HepG2 (cell line): ENCODE measurements around the gene PLEKHB2. TPM values are rescaled to one million over a fixed set of nuclear protein-coding genes. Genes with fewer than 3 reads are reported as not detected.

ENCODE experiments used
- ATF1 ChIP-seq: IDR thresholded peaks from 2 replicates; pipeline ENCODE4 v1.6.1; 2016; ENCODE audit warnings: mild to moderate bottlenecking, control low read depth
- CREB3 ChIP-seq: sonication (generic); formaldehyde crosslinking; IDR thresholded peaks from 2 replicates; pipeline ENCODE4 v1.5.0; 2020; ENCODE audit warnings: missing genetic modification reagents
- DNMT3B ChIP-seq: conservative IDR thresholded peaks from 2 replicates; pipeline ENCODE4 v1.6.1; 2016; ENCODE audit warnings: missing biosample characterization, control low read depth
- FOXM1 ChIP-seq: sonication (generic); formaldehyde crosslinking; IDR thresholded peaks from 2 replicates; pipeline ENCODE4 v1.5.0; 2020; ENCODE audit warnings: missing genetic modification reagents
- GATA4 ChIP-seq: sonication (generic); IDR thresholded peaks from 2 replicates; pipeline ENCODE4 v1.6.1; 2016; ENCODE audit warnings: antibody characterized with exemption, low read depth, borderline replicate concordance
- GATAD1 ChIP-seq: IDR thresholded peaks from 2 replicates; pipeline ENCODE4 v1.6.1; 2016; ENCODE audit warnings: missing genetic modification reagents, missing compliant biosample characterization
- HNRNPLL ChIP-seq: fragments of 200-400 bp; formaldehyde crosslinking; IDR thresholded peaks from 2 replicates; pipeline ENCODE4 v1.6.1; 2017; ENCODE audit warnings: mild to moderate bottlenecking, low read depth, low read length; ENCODE audit not compliant: poor library complexity, severe bottlenecking
- KLF12 ChIP-seq: sonication (generic); formaldehyde crosslinking; IDR thresholded peaks from 2 replicates; pipeline ENCODE4 v1.4.0; 2020; ENCODE audit warnings: missing genetic modification reagents, borderline replicate concordance
- MIER2 ChIP-seq: IDR thresholded peaks from 2 replicates; pipeline ENCODE4 v1.6.1; 2016; ENCODE audit warnings: missing biosample characterization, missing genetic modification reagents
- NR0B2 ChIP-seq: sonication (generic); formaldehyde crosslinking; IDR thresholded peaks from 2 replicates; pipeline ENCODE4 v1.4.0; 2020; ENCODE audit warnings: mild to moderate bottlenecking, missing genetic modification reagents
- RBAK ChIP-seq: sonication (generic); formaldehyde crosslinking; IDR thresholded peaks from 2 replicates; pipeline ENCODE4 v1.5.1; 2020; ENCODE audit warnings: mild to moderate bottlenecking, missing genetic modification reagents
- SATB2 ChIP-seq: sonication (generic); formaldehyde crosslinking; IDR thresholded peaks from 2 replicates; pipeline ENCODE4 v1.5.0; 2020; ENCODE audit warnings: missing genetic modification reagents
- TARDBP ChIP-seq: sonication (generic); formaldehyde crosslinking; IDR thresholded peaks from 2 replicates; pipeline ENCODE4 v1.8.0; 2022; ENCODE audit warnings: mild to moderate bottlenecking, missing genetic modification reagents
- ZBTB40 ChIP-seq, 2 experiments: fragments of 450-650 bp in 1 of 2; sonication (generic) in 1 of 2; formaldehyde crosslinking in 1 of 2; IDR thresholded peaks; 2 replicates each; pipeline versions ENCODE4 v1.6.1 to v1.8.0; 2016 to 2022; ENCODE audit warnings: antibody characterized with exemption in 1 of 2, mild to moderate bottlenecking in 1 of 2, missing genetic modification reagents in 1 of 2
- ZFP82 ChIP-seq: sonication (generic); formaldehyde crosslinking; IDR thresholded peaks from 2 replicates; pipeline ENCODE4 v1.5.1; 2020; ENCODE audit warnings: mild to moderate bottlenecking, missing genetic modification reagents, borderline replicate concordance
- ZNF143 ChIP-seq: sonication (generic); formaldehyde crosslinking; IDR thresholded peaks from 2 replicates; pipeline ENCODE4 v1.4.0; 2020; ENCODE audit warnings: missing genetic modification reagents
- ZNF430 ChIP-seq: sonication (generic); formaldehyde crosslinking; IDR thresholded peaks from 2 replicates; pipeline ENCODE4 v1.9.0; 2021; ENCODE audit warnings: mild to moderate bottlenecking, missing genetic modification reagents
- ZNF567 ChIP-seq: sonication (generic); formaldehyde crosslinking; IDR thresholded peaks from 2 replicates; pipeline ENCODE4 v1.8.1; 2023; ENCODE audit warnings: mild to moderate bottlenecking, missing genetic modification reagents, borderline replicate concordance
- ZNF883 ChIP-seq: sonication (generic); formaldehyde crosslinking; IDR thresholded peaks from 2 replicates; pipeline ENCODE4 v1.5.1; 2020; ENCODE audit warnings: mild to moderate bottlenecking, missing genetic modification reagents; ENCODE audit errors: not compliant biosample characterization
- polyA plus RNA-seq, 8 experiments: library from polyadenylated mRNA; depleted of rRNA in 3 of 8; stranded (reverse) in 7 of 8; unstranded in 1 of 8; fragments of >200 nt; fragmentation: Illumina TruSeq in 4 of 8; extraction: Trizol in 4 of 8; gene quantifications; 2 replicates each; pipeline versions ENCODE4 v1.2.1 to v1.2.3, GENCODE V29; 2011 to 2016; ENCODE audit warnings: low read depth in 4 of 8, missing spikeins in 1 of 8, mixed read lengths in 1 of 8; ENCODE audit not compliant: insufficient read depth in 1 of 8
- total RNA-seq, 5 experiments: library from RNA; depleted of rRNA; stranded (reverse); fragments of >200 nt; fragmentation: Illumina TruSeq; extraction: Trizol; gene quantifications; 2 replicates each; pipeline ENCODE4 v1.2.3, GENCODE V29; 2016; ENCODE audit warnings: low read depth in 1 of 5

Gene PLEKHB2
- total and polyA plus RNA-seq, 2 of the 13 experiments (the other 11 are each of a cell fraction or from before 2014, with no cell fraction given) = 73.0 to 78.9 TPM

GRCh38 chr2:131093006-131093695, 12.0 kb upstream of the PLEKHB2 start, which contains the start of gene FAM168B (continued):
- TF ChIP-seq RBAK (no peak), ZFP82 (peak; percentile 95), ZNF567 (no peak), ZNF430 (no peak), DNMT3B (no peak), TARDBP (CRISPR knock-in tag) (peak; percentile 17; the same call in 1 of the 2 replicates), ZBTB40 (IDR thresholded peaks at IDR 0.05) (no peak), ZBTB40 (CRISPR knock-in tag; IDR thresholded peaks at IDR 0.05) (no peak; the same call in 1 of the 2 replicates), MIER2 (CRISPR knock-in tag) (no peak), ZNF883 (CRISPR knock-in tag) (peak; percentile 65), HNRNPLL (peak; percentile 97), NR0B2 (no peak), ZNF143 (CRISPR knock-in tag) (no peak; the same call in 1 of the 2 replicates), SATB2 (0 out of 2 replicates have a peak, but pooled peaks have one; percentile 20), GATAD1 (CRISPR knock-in tag) (0 out of 2 replicates have a peak, but pooled peaks have one; percentile 57), GATA4 (peak; percentile 11), ATF1 (no peak), CREB3 (CRISPR knock-in tag) (no peak), KLF12 (peak; percentile 77), FOXM1 (CRISPR knock-in tag) (no peak)
